ENCODE results near the gene ESYT3.

Gene ESYT3

GRCh38 chr3:138440121-138440521 lies 5.7 kb downstream of the ESYT3 start:
- no peak overlapping the region for H3K9ac ChIP-seq (ENCODE audit: low read length)
- H3K4me3 ChIP-seq (ENCODE audit: insufficient read depth in 1 of 2, low read depth in 1 of 2, low read length in 2 of 2): no peak overlapping the region
- H3K79me1 ChIP-seq (replicated peaks; ENCODE audit: low read length, poor library complexity, severe bottlenecking): no peaks in the 10 kb centered on the region
- H2BK120ac ChIP-seq (ENCODE audit: low read depth, low read length): no peak overlapping the region
- H3K4me1 ChIP-seq (ENCODE audit: control insufficient read depth, insufficient read depth, low read depth, low read length): peaks cover 16% of the 10 kb centered on the region
- DNase-seq: no peak
- no peak overlapping the region for H2BK5ac ChIP-seq (ENCODE audit: low read depth, low read length, poor library complexity, severe bottlenecking)
- H2BK15ac ChIP-seq (ENCODE audit: low read depth, poor library complexity, severe bottlenecking): no peak overlapping the region
- no peak overlapping the region for H3K27ac ChIP-seq (ENCODE audit: low read length, poor library complexity, severe bottlenecking)
- no peak overlapping the region for H2BK12ac ChIP-seq (ENCODE audit: low read length in 2 of 2)
- no peaks in the 10 kb centered on the region for H3K36me3 ChIP-seq (ENCODE audit: control insufficient read depth in 1 of 2, insufficient read depth in 2 of 2, low read depth in 1 of 2, low read length in 2 of 2)
- H3K18ac ChIP-seq (ENCODE audit: low read depth in 1 of 2, low read length in 2 of 2): no peak overlapping the region
- no peak overlapping the region for H3K23ac ChIP-seq (ENCODE audit: low read length in 2 of 2)
- H3K4me2 ChIP-seq (ENCODE audit: low read length, poor library complexity, severe bottlenecking): no peak overlapping the region
- no peak overlapping the region for H3K14ac ChIP-seq (ENCODE audit: low read length in 2 of 2)
- no peak overlapping the region for H2AK5ac ChIP-seq (ENCODE audit: low read length, severe bottlenecking)
- no peak overlapping the region for H3K4ac ChIP-seq (ENCODE audit: low read depth in 1 of 2, low read length in 2 of 2)
- H3K27me3 ChIP-seq (ENCODE audit: control insufficient read depth in 1 of 2, insufficient read depth in 1 of 2, low read length in 2 of 2): peaks cover 18 to 32% of the 10 kb centered on the region in 2 experiments
- no peaks in the 10 kb centered on the region for H3K9me3 ChIP-seq (ENCODE audit: control insufficient read depth, low read length)
- H4K8ac ChIP-seq (ENCODE audit: low read length): no peak overlapping the region
- no peak overlapping the region for H2AFZ ChIP-seq (ENCODE audit: low read depth, low read length)
- no peak overlapping the region for H4K91ac ChIP-seq (ENCODE audit: low read length)
- WGBS: 84% methylated on average over 7 of the region's 7 CpGs

DNA sequence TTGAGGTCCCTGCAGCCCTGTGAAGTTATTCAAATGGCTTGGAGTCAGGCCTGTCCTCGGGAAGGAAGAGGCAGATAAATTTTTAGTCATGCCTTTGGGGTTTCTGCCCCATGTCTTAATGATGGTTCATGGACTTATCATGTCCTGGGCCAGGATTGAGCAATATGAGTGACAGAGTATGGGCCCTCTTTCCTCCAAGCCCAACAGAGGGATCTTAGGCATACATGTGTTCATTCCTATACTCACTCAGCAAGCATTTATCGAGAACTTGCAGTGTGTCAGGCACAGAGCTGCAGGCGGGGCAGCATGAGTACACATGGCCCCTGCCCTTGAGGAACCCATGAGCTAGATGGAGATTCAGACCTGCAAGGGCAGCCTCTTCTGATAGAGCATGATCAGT lies 6.2 kb downstream of the ESYT3 start:
- Histone ChIP-seq H4K91ac (ENCODE audit: low read length) (no peak overlapping the region), H2BK120ac (ENCODE audit: low read depth, low read length) (no peak overlapping the region), H3K4me2 (ENCODE audit: low read length, poor library complexity, severe bottlenecking) (no peak overlapping the region), H2BK5ac (ENCODE audit: low read depth, low read length, poor library complexity, severe bottlenecking) (no peak overlapping the region), H3K4ac (ENCODE audit: low read depth in 1 of 2, low read length in 2 of 2) (no peak overlapping the region), H3K9ac (ENCODE audit: low read length) (no peak overlapping the region), H3K4me1 (ENCODE audit: control insufficient read depth, insufficient read depth, low read depth, low read length) (peaks cover 11% of the 10 kb centered on the region), H3K79me1 (replicated peaks; ENCODE audit: low read length, poor library complexity, severe bottlenecking) (no peaks in the 10 kb centered on the region), H2AK5ac (ENCODE audit: low read length, severe bottlenecking) (no peak overlapping the region), H3K27me3 (ENCODE audit: control insufficient read depth in 1 of 2, insufficient read depth in 1 of 2, low read length in 2 of 2) (peaks cover 14 to 27% of the 10 kb centered on the region in 2 experiments), H2BK15ac (ENCODE audit: low read depth, poor library complexity, severe bottlenecking) (no peak overlapping the region), H3K36me3 (ENCODE audit: control insufficient read depth in 1 of 2, insufficient read depth in 2 of 2, low read depth in 1 of 2, low read length in 2 of 2) (no peaks in the 10 kb centered on the region), H4K8ac (ENCODE audit: low read length) (no peak overlapping the region), H3K27ac (ENCODE audit: low read length, poor library complexity, severe bottlenecking) (no peak overlapping the region), H3K4me3 (ENCODE audit: insufficient read depth in 1 of 2, low read depth in 1 of 2, low read length in 2 of 2) (no peak overlapping the region), H3K9me3 (ENCODE audit: control insufficient read depth, low read length) (no peaks in the 10 kb centered on the region), H3K14ac (ENCODE audit: low read length in 2 of 2) (no peak overlapping the region), H3K18ac (ENCODE audit: low read depth in 1 of 2, low read length in 2 of 2) (no peak overlapping the region), H2AFZ (ENCODE audit: low read depth, low read length) (no peak overlapping the region), H2BK12ac (ENCODE audit: low read length in 2 of 2) (no peak overlapping the region), H3K23ac (ENCODE audit: low read length in 2 of 2) (no peak overlapping the region)
- no peak for DNase-seq
- 82% methylated on average over 3 of the region's 3 CpGs for WGBS

DNA sequence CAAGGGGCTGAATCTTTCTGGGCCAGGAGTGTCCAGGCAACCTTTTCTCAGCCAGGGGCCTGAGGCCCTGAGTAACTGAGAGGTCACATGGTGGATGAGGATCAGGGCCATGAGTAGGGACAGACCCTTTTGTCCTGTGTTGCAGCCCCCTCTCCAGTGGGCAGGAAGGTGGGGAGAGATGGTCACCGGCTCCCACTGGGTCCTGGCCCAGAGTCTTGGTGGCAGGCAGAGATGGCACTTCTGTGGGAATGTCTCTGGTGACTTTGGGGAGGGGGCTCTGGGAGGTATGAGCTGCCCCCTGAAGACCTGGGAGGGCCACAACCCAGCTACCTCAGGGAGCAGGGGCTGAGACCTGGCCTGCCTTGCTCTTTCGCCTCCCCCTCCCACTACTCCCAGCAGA lies 6.8 kb downstream of the ESYT3 start:
- Histone ChIP-seq H3K36me3 (ENCODE audit: control insufficient read depth in 1 of 2, insufficient read depth in 2 of 2, low read depth in 1 of 2, low read length in 2 of 2) (no peaks in the 10 kb centered on the region), H2AK5ac (ENCODE audit: low read length, severe bottlenecking) (no peak overlapping the region), H3K9ac (ENCODE audit: low read length) (no peak overlapping the region), H3K9me3 (ENCODE audit: control insufficient read depth, low read length) (no peaks in the 10 kb centered on the region), H2BK12ac (ENCODE audit: low read length in 2 of 2) (no peak overlapping the region), H2BK5ac (ENCODE audit: low read depth, low read length, poor library complexity, severe bottlenecking) (no peak overlapping the region), H3K14ac (ENCODE audit: low read length in 2 of 2) (no peak overlapping the region), H4K91ac (ENCODE audit: low read length) (no peak overlapping the region), H3K18ac (ENCODE audit: low read depth in 1 of 2, low read length in 2 of 2) (no peak overlapping the region), H3K23ac (ENCODE audit: low read length in 2 of 2) (no peak overlapping the region), H2BK120ac (ENCODE audit: low read depth, low read length) (no peak overlapping the region), H2AFZ (ENCODE audit: low read depth, low read length) (no peak overlapping the region), H3K4me1 (ENCODE audit: control insufficient read depth, insufficient read depth, low read depth, low read length) (peaks cover 11% of the 10 kb centered on the region), H3K27me3 (ENCODE audit: control insufficient read depth in 1 of 2, insufficient read depth in 1 of 2, low read length in 2 of 2) (peaks cover 9 to 21% of the 10 kb centered on the region in 2 experiments), H3K4me3 (ENCODE audit: insufficient read depth in 1 of 2, low read depth in 1 of 2, low read length in 2 of 2) (no peak overlapping the region), H2BK15ac (ENCODE audit: low read depth, poor library complexity, severe bottlenecking) (no peak overlapping the region), H3K79me1 (replicated peaks; ENCODE audit: low read length, poor library complexity, severe bottlenecking) (no peaks in the 10 kb centered on the region), H3K4me2 (ENCODE audit: low read length, poor library complexity, severe bottlenecking) (no peak overlapping the region), H3K27ac (ENCODE audit: low read length, poor library complexity, severe bottlenecking) (no peak overlapping the region), H4K8ac (ENCODE audit: low read length) (no peak overlapping the region), H3K4ac (ENCODE audit: low read depth in 1 of 2, low read length in 2 of 2) (no peak overlapping the region)
- 75% methylated on average over 2 of the region's 2 CpGs for WGBS
- DNase-seq: no peak

GRCh38 chr3:138441742-138442141 lies 7.3 kb downstream of the ESYT3 start:
- H4K91ac ChIP-seq (ENCODE audit: low read length): no peak overlapping the region
- H3K23ac ChIP-seq (ENCODE audit: low read length in 2 of 2): no peak overlapping the region
- H3K9me3 ChIP-seq (ENCODE audit: control insufficient read depth, low read length): no peaks in the 10 kb centered on the region
- no peak overlapping the region for H2AFZ ChIP-seq (ENCODE audit: low read depth, low read length)
- H3K4me3 ChIP-seq (ENCODE audit: insufficient read depth in 1 of 2, low read depth in 1 of 2, low read length in 2 of 2): no peak overlapping the region
- DNase-seq: peak; percentile 32
- H3K9ac ChIP-seq (ENCODE audit: low read length): no peak overlapping the region
- H4K8ac ChIP-seq (ENCODE audit: low read length): no peak overlapping the region
- peaks cover 4 to 17% of the 10 kb centered on the region in 2 experiments for H3K27me3 ChIP-seq (ENCODE audit: control insufficient read depth in 1 of 2, insufficient read depth in 1 of 2, low read length in 2 of 2)
- H2BK12ac ChIP-seq (ENCODE audit: low read length in 2 of 2): no peak overlapping the region
- no peak overlapping the region for H3K4me2 ChIP-seq (ENCODE audit: low read length, poor library complexity, severe bottlenecking)
- H3K79me1 ChIP-seq (replicated peaks; ENCODE audit: low read length, poor library complexity, severe bottlenecking): no peaks in the 10 kb centered on the region
- no peaks in the 10 kb centered on the region for H3K36me3 ChIP-seq (ENCODE audit: control insufficient read depth in 1 of 2, insufficient read depth in 2 of 2, low read depth in 1 of 2, low read length in 2 of 2)
- H2BK15ac ChIP-seq (ENCODE audit: low read depth, poor library complexity, severe bottlenecking): no peak overlapping the region
- no peak overlapping the region for H3K18ac ChIP-seq (ENCODE audit: low read depth in 1 of 2, low read length in 2 of 2)
- no peak overlapping the region for H2AK5ac ChIP-seq (ENCODE audit: low read length, severe bottlenecking)
- 19% methylated on average over 1 of the region's 2 CpGs for WGBS
- no peak overlapping the region for H2BK5ac ChIP-seq (ENCODE audit: low read depth, low read length, poor library complexity, severe bottlenecking)
- peaks cover 11% of the 10 kb centered on the region for H3K4me1 ChIP-seq (ENCODE audit: control insufficient read depth, insufficient read depth, low read depth, low read length)
- no peak overlapping the region for H2BK120ac ChIP-seq (ENCODE audit: low read depth, low read length)
- no peak overlapping the region for H3K14ac ChIP-seq (ENCODE audit: low read length in 2 of 2)
- no peak overlapping the region for H3K4ac ChIP-seq (ENCODE audit: low read depth in 1 of 2, low read length in 2 of 2)
- H3K27ac ChIP-seq (ENCODE audit: low read length, poor library complexity, severe bottlenecking): no peak overlapping the region
